Effector memory CD8-positive, alpha-beta T cell (primary cell): ENCODE measurements around the gene PRKAG3.
"Not testable (repeated sequence)": the region's sequence is repeated elsewhere in the genome, so short reads cannot be mapped to it uniquely, and the experiment has no call there.

ENCODE experiments used
- ATAC-seq: fragments of 150-1000 bp; cut with Tn5 transposase; replicated peaks from 2 replicates; pipeline ENCODE4 v1.10.0; 2021; ENCODE audit warnings: mild to moderate bottlenecking, moderate library complexity
- DNase-seq, 3 experiments: peaks; one replicate each; pipeline ENCODE4 v3.0.0; 2021
- H3K27ac Mint-ChIP-seq, 2 donors: one replicate each; pipeline ENCODE4 v1.8.0; 2022; ENCODE audit warnings: mild to moderate bottlenecking in 2 of 2, mixed read lengths in 2 of 2, moderate library complexity in 2 of 2
- H3K27me3 Mint-ChIP-seq, 2 donors: one replicate each; pipeline ENCODE4 v1.8.0; 2022; ENCODE audit warnings: mixed read lengths in 2 of 2
- H3K36me3 Mint-ChIP-seq: one replicate; pipeline ENCODE4 v1.8.0; 2022; ENCODE audit warnings: mild to moderate bottlenecking, moderate library complexity, mixed read lengths; ENCODE audit not compliant: insufficient read depth
- H3K4me1 Mint-ChIP-seq, 2 donors: one replicate each; pipeline ENCODE4 v1.8.0; 2022; ENCODE audit warnings: low read depth in 2 of 2, mixed read lengths in 2 of 2
- H3K4me3 Mint-ChIP-seq, 2 donors: one replicate each; pipeline ENCODE4 v1.8.0; 2022; ENCODE audit warnings: mild to moderate bottlenecking in 2 of 2, mixed read lengths in 2 of 2, moderate library complexity in 2 of 2
- H3K9me3 Mint-ChIP-seq, 2 donors: one replicate each; pipeline ENCODE4 v1.8.0; 2022; ENCODE audit warnings: mixed read lengths in 2 of 2

Gene PRKAG3

DNA sequence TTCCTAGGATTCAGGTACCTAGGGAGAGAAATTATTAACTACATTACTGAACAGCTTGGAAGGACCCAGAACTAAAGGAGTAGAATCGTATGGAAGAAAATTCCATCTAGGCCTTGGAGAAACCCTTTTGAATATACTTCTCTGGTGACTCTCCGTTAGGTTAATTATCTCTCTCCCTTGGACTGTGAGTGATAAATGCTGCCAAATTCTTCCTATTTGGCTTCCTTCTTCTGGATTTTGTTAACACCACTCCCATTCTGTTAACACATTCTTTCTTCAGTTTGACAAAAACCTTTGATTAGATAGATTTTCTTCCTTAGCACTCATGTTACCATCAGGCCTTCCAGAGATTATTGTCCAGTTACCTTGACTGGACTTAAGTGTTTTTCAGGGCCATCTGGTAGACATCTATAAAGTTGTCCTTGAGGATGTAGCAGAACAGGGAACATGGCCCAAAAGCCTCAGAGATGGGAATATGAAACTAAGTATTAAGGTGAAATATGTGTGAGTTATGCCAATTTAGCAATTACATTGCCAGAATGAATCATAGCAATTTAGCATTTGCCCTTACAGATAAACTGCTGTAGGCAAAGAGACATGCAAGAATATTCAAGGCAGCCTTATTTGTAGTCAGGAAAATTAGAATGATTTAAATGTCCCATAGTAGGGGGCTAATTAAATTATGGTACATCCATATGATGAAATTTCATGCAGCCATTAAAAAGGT is 42.9 kb downstream of the PRKAG3 start:
- no peak overlapping the region for H3K4me3 Mint-ChIP-seq
- no peaks in the 10 kb centered on the region for H3K9me3 Mint-ChIP-seq
- ATAC-seq (no peak), DNase-seq (no peak)
- H3K36me3 Mint-ChIP-seq, result no peaks in the 10 kb centered on the region
- H3K4me1 Mint-ChIP-seq, result no peaks in the 10 kb centered on the region
- H3K27ac Mint-ChIP-seq, result no peak overlapping the region
- H3K27me3 Mint-ChIP-seq, result peaks cover 13 to 22% of the 10 kb centered on the region in 2 donors

DNA sequence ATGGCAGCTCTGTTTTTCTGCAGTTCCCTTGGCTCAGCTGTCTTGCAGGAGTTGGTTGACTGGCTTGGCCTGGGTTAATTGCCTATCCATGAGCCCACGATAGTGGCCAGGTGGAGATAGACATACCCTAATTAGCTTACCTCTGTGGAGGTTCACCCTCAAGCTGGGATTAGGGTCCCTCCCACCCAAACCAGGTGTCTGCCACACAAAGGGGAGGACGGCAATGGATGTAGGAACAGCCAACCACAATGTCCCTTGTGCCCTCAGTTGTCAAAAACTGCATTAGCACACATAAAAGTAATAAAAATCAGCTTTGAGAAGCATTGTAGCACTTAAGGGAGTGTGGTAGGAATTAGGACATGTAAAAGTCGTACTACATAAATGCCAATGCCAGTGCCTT is 45.5 kb downstream of the PRKAG3 start:
- ATAC-seq (no peak), DNase-seq (no peak)
- Mint-ChIP-seq H3K27me3 (peaks cover 21 to 42% of the 10 kb centered on the region in 2 donors), H3K36me3 (no peaks in the 10 kb centered on the region), H3K27ac (no peak overlapping the region), H3K9me3 (no peaks in the 10 kb centered on the region), H3K4me1 (peaks cover 1 to 5% of the 10 kb centered on the region in 2 donors), H3K4me3 (no peak overlapping the region)

DNA sequence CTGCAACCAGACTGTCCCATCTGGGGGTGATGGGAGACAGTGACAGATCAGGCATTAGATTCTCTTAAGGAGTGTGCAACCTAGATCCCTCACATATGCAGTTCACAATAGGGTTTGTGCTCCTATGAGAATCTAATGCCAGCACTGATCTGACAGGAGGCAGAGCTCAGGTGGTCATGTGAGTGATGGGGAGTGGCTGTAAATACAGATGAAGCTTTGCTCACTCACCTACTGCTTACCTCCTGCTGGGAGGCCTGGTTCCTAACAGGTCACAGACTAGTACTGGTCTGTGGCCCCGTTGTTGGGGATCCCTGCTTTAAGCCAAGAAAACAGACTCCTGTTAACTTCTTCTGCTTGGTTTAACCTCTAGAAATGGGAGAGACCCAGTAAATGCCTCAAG is 46.5 kb downstream of the PRKAG3 start:
- H3K27me3 Mint-ChIP-seq, result peaks cover 28 to 51% of the 10 kb centered on the region in 2 donors
- H3K27ac Mint-ChIP-seq, result no peak overlapping the region
- H3K4me3 Mint-ChIP-seq, result no peak overlapping the region
- peaks cover 1 to 6% of the 10 kb centered on the region in 2 donors for H3K4me1 Mint-ChIP-seq
- DNase-seq (no peak), ATAC-seq (no peak)
- no peaks in the 10 kb centered on the region for H3K36me3 Mint-ChIP-seq
- no peaks in the 10 kb centered on the region for H3K9me3 Mint-ChIP-seq

DNA sequence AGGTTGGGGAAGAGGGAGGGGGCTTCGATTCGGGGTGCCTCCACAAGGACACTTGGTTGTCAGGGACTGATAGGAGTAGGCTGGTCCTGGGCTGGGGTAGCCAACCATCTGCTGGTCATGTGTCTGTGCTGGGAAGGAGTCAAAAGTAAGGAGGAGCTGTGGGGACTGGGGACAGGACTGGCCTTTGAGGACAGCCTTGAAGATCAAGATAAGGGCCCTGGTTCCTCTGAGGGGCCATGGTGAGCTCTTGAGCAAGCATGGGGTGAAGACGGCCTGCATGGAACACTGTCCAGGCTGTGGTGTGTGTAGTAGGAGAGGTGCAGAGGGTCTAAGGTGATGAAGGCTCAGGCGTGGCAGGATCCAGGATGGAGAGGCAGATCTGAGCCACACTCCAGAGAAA is 47.9 kb downstream of the PRKAG3 start:
- Mint-ChIP-seq H3K9me3 (no peaks in the 10 kb centered on the region), H3K4me1 (peaks cover 1 to 6% of the 10 kb centered on the region in 2 donors), H3K27me3 (peaks cover 41 to 65% of the 10 kb centered on the region in 2 donors), H3K36me3 (no peaks in the 10 kb centered on the region), H3K4me3 (no peak overlapping the region), H3K27ac (no peak overlapping the region)
- ATAC-seq (no peak), DNase-seq (no peak)

DNA sequence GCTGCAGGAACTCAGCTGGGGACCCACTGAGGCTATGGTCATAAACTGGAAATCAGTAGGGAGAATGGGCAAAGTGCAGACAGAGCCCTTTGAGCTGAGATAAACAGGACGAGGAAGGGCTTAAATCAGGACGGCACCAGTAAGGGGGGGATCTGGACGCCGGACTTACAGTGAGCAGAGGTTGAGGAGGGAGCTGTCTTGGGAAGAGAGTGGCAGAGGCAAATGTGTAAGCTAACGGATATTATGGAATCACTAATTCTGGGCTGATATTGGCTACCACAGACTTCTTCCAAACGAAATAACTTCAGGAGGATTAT is 49.1 kb downstream of the PRKAG3 start:
- ATAC-seq (no peak), DNase-seq (no peak)
- Mint-ChIP-seq H3K27ac (no peak overlapping the region), H3K36me3 (no peaks in the 10 kb centered on the region), H3K27me3 (peaks cover 47 to 68% of the 10 kb centered on the region in 2 donors), H3K4me1 (peaks cover 1 to 6% of the 10 kb centered on the region in 2 donors), H3K4me3 (no peak overlapping the region), H3K9me3 (peaks cover under 1 to 6% of the 10 kb centered on the region in 2 donors)

DNA sequence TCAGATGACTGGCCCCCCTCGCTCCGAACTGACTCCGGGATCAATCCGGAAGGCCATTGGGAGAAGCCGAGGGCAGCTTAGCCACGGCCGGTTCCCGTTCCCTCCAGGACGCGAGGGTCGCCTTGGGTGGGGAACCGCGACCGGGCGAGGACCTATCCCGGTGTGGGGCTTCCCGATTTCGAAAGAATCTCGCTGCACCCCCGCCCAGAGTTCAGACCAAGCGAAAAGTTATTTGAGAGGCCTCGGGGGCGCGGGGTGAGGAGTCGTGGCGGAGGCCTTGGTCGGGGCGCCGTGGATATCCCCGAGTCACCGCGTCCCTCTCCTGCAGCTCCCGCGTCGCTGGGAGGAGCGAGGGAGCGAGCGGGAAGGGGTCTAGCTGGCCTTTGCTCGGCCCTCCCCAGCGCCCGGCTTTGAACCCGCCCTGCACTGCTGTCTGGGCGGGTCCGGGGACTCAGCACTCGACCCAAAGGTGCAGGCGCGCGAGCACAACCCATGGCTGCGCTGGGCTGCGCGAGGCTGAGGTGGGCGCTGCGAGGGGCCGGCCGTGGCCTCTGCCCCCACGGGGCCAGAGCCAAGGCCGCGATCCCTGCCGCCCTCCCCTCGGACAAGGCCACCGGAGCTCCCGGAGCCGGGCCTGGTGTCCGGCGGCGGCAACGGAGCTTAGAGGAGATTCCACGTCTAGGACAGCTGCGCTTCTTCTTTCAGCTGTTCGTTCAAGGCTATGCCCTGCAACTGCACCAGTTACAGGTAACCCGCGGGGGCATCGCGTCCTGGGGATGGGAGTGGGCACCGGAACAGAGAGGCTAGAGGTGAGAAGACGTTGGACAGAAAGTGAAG is 49.7 kb downstream of the PRKAG3 start, which contains the start of gene CYP27A1:
Gene CYP27A1 (plus strand): TSS at position 457 of the 837 bp plus-strand sequence. CDS start 36 bp downstream, at position 493.
- no peaks in the 10 kb centered on the region for H3K36me3 Mint-ChIP-seq
- DNase-seq (no peak), ATAC-seq (no peak)
- peaks cover 1 to 6% of the 10 kb centered on the region in 2 donors for H3K4me1 Mint-ChIP-seq
- peaks cover 5 to 11% of the 10 kb centered on the region in 2 donors for H3K9me3 Mint-ChIP-seq
- H3K27ac Mint-ChIP-seq, result no peak within 1 kb of the TSS
- H3K27me3 Mint-ChIP-seq, result peaks cover 47 to 74% of the 10 kb centered on the region in 2 donors
- H3K4me3 Mint-ChIP-seq, result peak within 1 kb of the TSS in 1 of 2 donors; percentile 24

DNA sequence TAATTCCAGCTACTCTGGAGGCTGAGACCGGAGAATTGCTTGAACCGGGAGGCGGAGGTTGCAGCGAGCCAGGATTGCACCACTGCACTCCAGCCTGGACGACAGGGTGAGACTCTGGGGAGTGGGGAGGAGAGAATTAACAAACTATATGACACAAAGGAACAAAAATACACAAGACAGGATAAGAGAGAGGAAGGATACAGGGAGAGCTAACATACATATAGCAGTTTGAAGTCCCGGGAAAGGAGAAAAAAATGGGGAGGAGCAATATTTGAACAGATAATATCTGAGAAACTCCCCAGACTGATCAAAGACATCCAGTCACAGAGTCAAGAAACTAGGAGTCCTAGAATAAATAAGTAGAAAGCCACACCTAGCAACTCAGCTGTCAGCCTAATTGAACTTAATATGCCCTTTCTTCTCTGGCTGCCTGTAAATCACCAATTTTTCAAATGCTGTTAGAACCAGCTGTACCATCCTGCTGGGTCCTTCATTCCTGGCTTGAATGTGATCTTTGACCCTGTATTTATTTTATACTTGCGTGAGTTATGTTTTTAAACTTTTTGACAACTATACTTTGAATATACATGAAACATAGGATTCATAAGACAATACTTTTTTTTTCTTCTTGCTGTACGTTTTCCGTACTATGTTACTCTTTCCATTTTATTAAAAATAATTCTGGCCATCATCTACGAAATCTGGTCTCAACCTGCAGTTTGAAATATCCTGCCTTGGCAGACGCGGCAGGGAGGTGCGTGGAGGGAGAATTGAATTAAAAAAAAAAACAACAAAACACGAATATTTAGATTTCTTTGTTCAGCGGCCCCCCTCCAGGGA is 50.5 kb downstream of the PRKAG3 start:
- Mint-ChIP-seq H3K9me3 (peaks cover 7 to 15% of the 10 kb centered on the region in 2 donors), H3K27ac (no peak overlapping the region), H3K36me3 (no peaks in the 10 kb centered on the region), H3K4me3 (peak overlapping the region in 1 of 2 donors; percentile 24), H3K27me3 (peaks cover 47 to 74% of the 10 kb centered on the region in 2 donors), H3K4me1 (peaks cover 1 to 6% of the 10 kb centered on the region in 2 donors)
- DNase-seq (no peak), ATAC-seq (no peak)

DNA sequence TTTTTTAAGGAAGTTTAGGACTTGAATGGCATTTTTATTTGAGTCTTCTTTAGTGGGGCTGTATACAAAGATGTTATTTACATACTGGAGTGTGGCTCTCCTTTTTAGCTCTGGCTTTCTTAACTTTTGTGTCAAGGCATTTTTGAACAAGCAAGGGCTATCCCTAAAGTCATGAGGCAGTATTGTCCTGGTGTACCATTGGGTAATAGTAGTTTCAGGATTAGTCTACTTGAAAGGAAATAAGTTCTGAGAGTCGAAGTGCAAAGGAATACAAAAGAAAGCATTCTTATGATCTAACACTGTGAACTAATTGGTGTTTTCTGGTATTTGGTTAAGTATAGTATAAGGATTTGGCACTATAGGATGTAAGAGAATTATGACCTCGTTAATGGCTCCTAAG is 51.6 kb downstream of the PRKAG3 start:
- no peaks in the 10 kb centered on the region for H3K36me3 Mint-ChIP-seq
- peaks cover 47 to 74% of the 10 kb centered on the region in 2 donors for H3K27me3 Mint-ChIP-seq
- ATAC-seq (no peak), DNase-seq (no peak)
- H3K27ac Mint-ChIP-seq, result no peak overlapping the region
- no peak overlapping the region for H3K4me3 Mint-ChIP-seq
- H3K9me3 Mint-ChIP-seq, result peaks cover 8 to 19% of the 10 kb centered on the region in 2 donors
- peaks cover 1 to 6% of the 10 kb centered on the region in 2 donors for H3K4me1 Mint-ChIP-seq

DNA sequence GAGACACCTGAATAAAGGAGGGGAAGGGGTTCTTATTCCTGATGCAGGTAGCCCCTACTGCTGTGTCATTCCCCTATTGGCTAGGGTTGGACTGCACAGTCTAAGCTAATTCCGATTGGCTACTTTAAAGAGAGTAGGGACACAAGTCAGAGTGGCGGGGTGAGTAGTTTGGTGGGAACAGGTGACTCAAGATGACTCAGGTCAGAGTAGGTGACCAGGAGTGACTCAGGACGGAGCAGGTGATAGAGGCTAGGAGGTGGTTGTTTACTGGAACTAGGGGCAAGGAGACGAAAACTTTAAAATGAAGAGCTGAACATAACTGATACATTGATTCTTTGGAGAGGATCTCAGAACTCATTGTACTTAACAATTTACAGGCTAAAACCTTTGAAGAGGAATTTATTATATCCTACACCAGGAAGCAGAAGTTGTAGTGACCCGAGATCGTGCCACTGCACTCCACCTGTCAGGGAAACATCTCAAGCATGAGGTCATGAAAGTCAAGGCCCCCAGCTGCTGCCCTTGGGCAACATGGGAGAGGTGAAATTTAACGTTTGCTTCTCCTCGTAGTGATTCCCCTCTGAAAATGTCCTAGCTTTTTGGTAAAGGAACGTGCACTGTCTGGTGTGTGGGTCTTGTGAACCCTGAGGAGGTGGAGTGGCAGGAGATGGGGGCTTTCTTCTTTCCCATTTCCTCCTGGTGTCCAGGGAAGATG is 54.2 kb downstream of the PRKAG3 start:
- Mint-ChIP-seq H3K27ac (no peak overlapping the region), H3K4me3 (no peak overlapping the region), H3K27me3 (peaks cover 36 to 56% of the 10 kb centered on the region in 2 donors), H3K36me3 (no peaks in the 10 kb centered on the region), H3K4me1 (peaks cover 1 to 6% of the 10 kb centered on the region in 2 donors), H3K9me3 (peaks cover 8 to 19% of the 10 kb centered on the region in 2 donors)
- ATAC-seq, result no peak
- no peak for DNase-seq

DNA sequence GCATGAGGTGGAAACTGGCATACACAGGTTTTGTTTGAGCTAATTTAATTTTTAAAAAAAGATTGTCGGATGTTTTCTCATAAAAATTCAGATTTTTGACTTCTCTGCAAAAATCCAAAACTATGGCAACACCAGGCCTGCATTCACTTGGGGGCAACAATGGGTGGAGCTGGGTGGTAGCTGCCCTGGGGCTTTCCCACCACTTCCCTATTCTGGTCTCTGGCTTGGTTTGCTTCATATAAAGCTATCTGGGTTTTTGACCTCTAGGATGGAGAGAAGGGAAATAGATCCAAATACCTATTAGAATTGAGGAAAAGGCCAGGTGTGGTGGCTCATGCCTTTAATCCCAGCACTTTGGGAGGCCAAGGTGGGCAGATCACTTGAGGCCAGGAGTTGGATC is 55.1 kb downstream of the PRKAG3 start:
- ATAC-seq (no peak), DNase-seq (no peak)
- no peaks in the 10 kb centered on the region for H3K36me3 Mint-ChIP-seq
- H3K27me3 Mint-ChIP-seq, result peaks cover 32 to 47% of the 10 kb centered on the region in 2 donors
- no peak overlapping the region for H3K27ac Mint-ChIP-seq
- H3K4me1 Mint-ChIP-seq, result peaks cover 0 to 5% of the 10 kb centered on the region in 2 donors
- H3K9me3 Mint-ChIP-seq, result peaks cover 8 to 19% of the 10 kb centered on the region in 2 donors
- no peak overlapping the region for H3K4me3 Mint-ChIP-seq

DNA sequence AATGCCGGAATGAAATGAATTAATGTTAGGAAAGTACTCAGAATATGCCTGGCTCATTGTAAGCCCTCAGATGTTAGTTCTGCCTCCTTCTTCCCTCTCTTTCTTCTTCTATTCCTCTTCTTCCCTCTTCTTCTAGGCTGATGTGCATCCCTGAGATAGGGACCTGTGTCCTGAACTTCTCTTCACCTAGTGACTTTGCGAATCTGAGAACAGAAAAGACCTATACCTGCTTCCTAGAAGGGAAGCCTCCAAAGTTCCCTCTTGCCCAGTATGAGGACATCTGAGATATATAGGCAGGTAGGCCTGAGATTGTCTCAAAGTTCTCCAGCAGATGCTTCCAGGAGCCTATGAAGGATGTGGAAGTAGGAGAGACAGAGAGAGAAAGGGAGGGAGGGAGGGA is 57.7 kb downstream of the PRKAG3 start:
- DNase-seq (no peak), ATAC-seq (no peak)
- Mint-ChIP-seq H3K27me3 (peaks cover 9 to 21% of the 10 kb centered on the region in 2 donors), H3K4me1 (no peaks in the 10 kb centered on the region), H3K36me3 (no peaks in the 10 kb centered on the region), H3K4me3 (no peak overlapping the region), H3K9me3 (peaks cover 8 to 19% of the 10 kb centered on the region in 2 donors), H3K27ac (no peak overlapping the region)

DNA sequence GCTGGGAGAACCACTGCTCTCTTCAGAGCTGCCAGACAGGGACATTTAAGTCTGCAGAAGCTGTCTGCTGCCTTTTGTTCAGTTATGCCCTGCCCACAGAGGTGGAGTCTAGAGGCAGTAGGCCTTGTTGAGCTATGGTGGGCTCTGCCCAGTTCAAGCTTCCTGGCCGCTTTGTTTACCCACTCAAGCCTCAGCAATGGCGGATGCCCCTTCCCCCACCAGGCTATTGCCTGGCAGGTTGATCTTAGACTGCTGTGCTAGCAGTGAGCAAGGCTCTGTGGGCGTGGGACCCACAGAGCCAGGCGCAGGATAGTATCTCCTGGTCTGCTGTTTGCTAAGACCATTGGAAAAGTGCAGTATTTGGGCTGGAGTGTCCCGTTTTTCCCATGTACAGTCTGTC is 58.8 kb downstream of the PRKAG3 start:
- peaks cover 8 to 16% of the 10 kb centered on the region in 2 donors for H3K9me3 Mint-ChIP-seq
- ATAC-seq, H3K27me3 Mint-ChIP-seq, H3K4me1 Mint-ChIP-seq, H3K36me3 Mint-ChIP-seq, H3K27ac Mint-ChIP-seq, H3K4me3 Mint-ChIP-seq, DNase-seq: not testable (repeated sequence)
